HEK293 (cell line): Measurements from ENCODE around the gene CREM.

Source experiments
- CTCF ChIA-PET: fragments of 350-600 bp; formaldehyde crosslinking; extraction: SDS; loops from one replicate; lab custom pipeline; 2021; ENCODE audit warnings: antibody characterized with exemption; lab: Yijun Ruan, JAX
- POLR2A ChIA-PET: fragments of 300-600 bp; formaldehyde crosslinking; extraction: SDS; loops from one replicate; lab custom pipeline; 2020; ENCODE audit warnings: antibody characterized with exemption, inconsistent platforms; lab: Yijun Ruan, JAX
- H3K27ac ChIP-seq: fragments of 200-500 bp; sonication (Bioruptor generic); 2 replicates; pipeline ENCODE4 v1.5.1; 2014; ENCODE audit warnings: low read depth, low read length, control low read depth, inconsistent platforms; ENCODE audit errors: extremely low read depth
- H3K36me3 ChIP-seq, 2 experiments: fragments of 200-500 bp in 1 of 2; sonication (Bioruptor generic) in 1 of 2; 1 replicate in 1 of 2; 2 replicates in 1 of 2; pipeline ENCODE4 v1.5.1; 2014 to 2017; ENCODE audit warnings: inconsistent platforms in 2 of 2, low read length in 2 of 2; ENCODE audit not compliant: control insufficient read depth in 2 of 2, insufficient read depth in 1 of 2
- H3K4me1 ChIP-seq: fragments of 200-500 bp; sonication (Bioruptor generic); 2 replicates; pipeline ENCODE4 v1.5.1; 2014; ENCODE audit warnings: mild to moderate bottlenecking, low read length, inconsistent platforms; ENCODE audit not compliant: control insufficient read depth, insufficient read depth
- H3K4me3 ChIP-seq: 2 replicates; pipeline ENCODE4 v1.5.1; 2011; ENCODE audit warnings: low read depth, mild to moderate bottlenecking, control low read depth, low read length, moderate library complexity
- H3K9me3 ChIP-seq: fragments of 200-500 bp; sonication (Bioruptor generic); 2 replicates; pipeline ENCODE4 v1.5.1; 2014; ENCODE audit warnings: low read depth, low read length, inconsistent platforms; ENCODE audit not compliant: control insufficient read depth, insufficient read depth
- AEBP2 ChIP-seq: fragments of 450-650 bp; formaldehyde crosslinking; IDR thresholded peaks from 2 replicates; pipeline ENCODE4 v1.5.1; 2016; ENCODE audit warnings: missing biosample characterization, missing genetic modification characterization, borderline replicate concordance
- GLIS2 ChIP-seq: fragments of 450-650 bp; formaldehyde crosslinking; IDR thresholded peaks from 2 replicates; pipeline ENCODE4 v1.5.1; 2016; ENCODE audit warnings: missing biosample characterization, missing genetic modification characterization
- MZF1 ChIP-seq: fragments of 450-650 bp; formaldehyde crosslinking; IDR thresholded peaks from 2 replicates; pipeline ENCODE4 v1.5.1; 2017; ENCODE audit warnings: missing biosample characterization, missing genetic modification characterization, borderline replicate concordance
- PRDM4 ChIP-seq: fragments of 450-650 bp; formaldehyde crosslinking; IDR thresholded peaks from 2 replicates; pipeline ENCODE4 v1.5.1; 2017; ENCODE audit warnings: missing biosample characterization, missing genetic modification characterization
- SP7 ChIP-seq: fragments of 450-650 bp; formaldehyde crosslinking; IDR thresholded peaks from 2 replicates; pipeline ENCODE4 v1.5.1; 2016; ENCODE audit warnings: missing biosample characterization, missing genetic modification characterization
- TRIM28 ChIP-seq: IDR thresholded peaks from 2 replicates; pipeline ENCODE4 v1.6.1; 2011; ENCODE audit warnings: low read length, control low read depth, borderline replicate concordance
- YY2 ChIP-seq: fragments of 450-650 bp; formaldehyde crosslinking; IDR thresholded peaks from 2 replicates; pipeline ENCODE4 v1.5.1; 2016; ENCODE audit warnings: missing biosample characterization, missing genetic modification characterization
- ZBTB48 ChIP-seq: fragments of 450-650 bp; formaldehyde crosslinking; IDR thresholded peaks from 2 replicates; pipeline ENCODE4 v1.5.1; 2016; ENCODE audit warnings: missing biosample characterization, missing genetic modification characterization
- ZBTB7A ChIP-seq: fragments of 450-650 bp; formaldehyde crosslinking; IDR thresholded peaks from 2 replicates; pipeline ENCODE4 v1.5.1; 2016; ENCODE audit warnings: low read depth, missing biosample characterization, missing genetic modification characterization
- ZFP3 ChIP-seq: fragments of 450-650 bp; formaldehyde crosslinking; IDR thresholded peaks from 2 replicates; pipeline ENCODE4 v1.5.1; 2016; ENCODE audit warnings: low read depth, missing biosample characterization, missing genetic modification characterization
- ZNF214 ChIP-seq: fragments of 450-650 bp; formaldehyde crosslinking; IDR thresholded peaks from 2 replicates; pipeline ENCODE4 v1.5.1; 2017; ENCODE audit warnings: missing biosample characterization, mild to moderate bottlenecking, missing genetic modification characterization, borderline replicate concordance
- ZNF324 ChIP-seq: fragments of 450-650 bp; formaldehyde crosslinking; IDR thresholded peaks from 2 replicates; pipeline ENCODE4 v1.5.1; 2016; ENCODE audit warnings: missing biosample characterization, missing genetic modification characterization
- ZNF544 ChIP-seq: fragments of 450-650 bp; formaldehyde crosslinking; IDR thresholded peaks from 2 replicates; pipeline ENCODE4 v1.5.0; 2017; ENCODE audit warnings: missing biosample characterization, missing genetic modification characterization
- ZNF580 ChIP-seq: fragments of 450-650 bp; formaldehyde crosslinking; IDR thresholded peaks from 2 replicates; pipeline ENCODE4 v1.5.1; 2016; ENCODE audit warnings: missing biosample characterization, missing genetic modification characterization
- ZNF701 ChIP-seq: fragments of 450-650 bp; formaldehyde crosslinking; IDR thresholded peaks from 2 replicates; pipeline ENCODE4 v1.5.1; 2016; ENCODE audit warnings: missing biosample characterization, missing genetic modification characterization
- TF ChIP-seq, protein P1 (sequence below): fragments of 450-650 bp; formaldehyde crosslinking; IDR thresholded peaks from 2 replicates; pipeline ENCODE4 v1.5.1; 2016; ENCODE audit warnings: missing biosample characterization, missing genetic modification characterization
- TF ChIP-seq, protein P2 (sequence below): fragments of 450-650 bp; formaldehyde crosslinking; IDR thresholded peaks from 2 replicates; pipeline ENCODE4 v1.5.1; 2016; ENCODE audit warnings: missing biosample characterization, missing genetic modification characterization, low read depth
- TF ChIP-seq, protein P3 (sequence below): fragments of 450-650 bp; formaldehyde crosslinking; IDR thresholded peaks from 2 replicates; pipeline ENCODE4 v1.5.1; 2016; ENCODE audit warnings: missing biosample characterization, missing genetic modification characterization
- TF ChIP-seq, protein P4 (sequence below): fragments of 450-650 bp; formaldehyde crosslinking; IDR thresholded peaks from 2 replicates; pipeline ENCODE4; 2016; ENCODE audit warnings: missing biosample characterization, missing genetic modification characterization

Gene CREM

GRCh38 chr10:35172146-35172545 lies 45.5 kb downstream of the CREM start (continued):
- no peak for TF ChIP-seq MZF1 (tag by site-specific recombination)
- no peak for TF ChIP-seq AEBP2
- TF ChIP-seq SP7 (tag by site-specific recombination) = no peak
- TF ChIP-seq PRDM4 (tag by site-specific recombination) = no peak
- no peak for TF ChIP-seq ZNF580 (tag by site-specific recombination)
- TF ChIP-seq ZNF324 (tag by site-specific recombination) = no peak

DNA sequence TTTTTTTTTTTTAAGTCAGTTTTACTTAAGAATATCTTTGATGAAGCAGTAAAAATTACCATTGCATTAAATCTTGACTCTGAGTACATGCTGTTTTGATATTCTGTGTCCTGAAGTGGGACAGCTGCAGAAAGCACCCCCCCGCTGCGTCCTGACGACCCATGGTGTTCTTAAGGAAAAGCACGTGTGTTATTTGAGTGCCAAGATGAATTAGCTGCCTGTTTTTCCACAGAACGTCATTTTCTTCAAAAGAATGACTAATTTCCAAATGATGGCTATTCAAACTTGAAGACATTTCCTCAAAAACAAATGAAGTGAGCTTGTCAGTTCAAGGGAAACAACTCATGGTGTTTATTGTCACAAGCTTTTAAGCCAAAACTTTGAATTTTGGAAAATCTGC lies 45.9 kb downstream of the CREM start:
- no peak for TF ChIP-seq YY2 (tag by site-specific recombination)
- no peak for TF ChIP-seq ZNF214
- TF ChIP-seq, protein P1, sequence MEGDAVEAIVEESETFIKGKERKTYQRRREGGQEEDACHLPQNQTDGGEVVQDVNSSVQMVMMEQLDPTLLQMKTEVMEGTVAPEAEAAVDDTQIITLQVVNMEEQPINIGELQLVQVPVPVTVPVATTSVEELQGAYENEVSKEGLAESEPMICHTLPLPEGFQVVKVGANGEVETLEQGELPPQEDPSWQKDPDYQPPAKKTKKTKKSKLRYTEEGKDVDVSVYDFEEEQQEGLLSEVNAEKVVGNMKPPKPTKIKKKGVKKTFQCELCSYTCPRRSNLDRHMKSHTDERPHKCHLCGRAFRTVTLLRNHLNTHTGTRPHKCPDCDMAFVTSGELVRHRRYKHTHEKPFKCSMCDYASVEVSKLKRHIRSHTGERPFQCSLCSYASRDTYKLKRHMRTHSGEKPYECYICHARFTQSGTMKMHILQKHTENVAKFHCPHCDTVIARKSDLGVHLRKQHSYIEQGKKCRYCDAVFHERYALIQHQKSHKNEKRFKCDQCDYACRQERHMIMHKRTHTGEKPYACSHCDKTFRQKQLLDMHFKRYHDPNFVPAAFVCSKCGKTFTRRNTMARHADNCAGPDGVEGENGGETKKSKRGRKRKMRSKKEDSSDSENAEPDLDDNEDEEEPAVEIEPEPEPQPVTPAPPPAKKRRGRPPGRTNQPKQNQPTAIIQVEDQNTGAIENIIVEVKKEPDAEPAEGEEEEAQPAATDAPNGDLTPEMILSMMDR (tag by site-specific recombination) = no peak
- TF ChIP-seq ZFP3 (tag by site-specific recombination) = no peak
- no peak for TF ChIP-seq ZNF701
- no peak for TF ChIP-seq GLIS2 (tag by site-specific recombination)
- no peak for TF ChIP-seq TRIM28
- TF ChIP-seq ZBTB48 (tag by site-specific recombination) = no peak
- TF ChIP-seq, protein P2, sequence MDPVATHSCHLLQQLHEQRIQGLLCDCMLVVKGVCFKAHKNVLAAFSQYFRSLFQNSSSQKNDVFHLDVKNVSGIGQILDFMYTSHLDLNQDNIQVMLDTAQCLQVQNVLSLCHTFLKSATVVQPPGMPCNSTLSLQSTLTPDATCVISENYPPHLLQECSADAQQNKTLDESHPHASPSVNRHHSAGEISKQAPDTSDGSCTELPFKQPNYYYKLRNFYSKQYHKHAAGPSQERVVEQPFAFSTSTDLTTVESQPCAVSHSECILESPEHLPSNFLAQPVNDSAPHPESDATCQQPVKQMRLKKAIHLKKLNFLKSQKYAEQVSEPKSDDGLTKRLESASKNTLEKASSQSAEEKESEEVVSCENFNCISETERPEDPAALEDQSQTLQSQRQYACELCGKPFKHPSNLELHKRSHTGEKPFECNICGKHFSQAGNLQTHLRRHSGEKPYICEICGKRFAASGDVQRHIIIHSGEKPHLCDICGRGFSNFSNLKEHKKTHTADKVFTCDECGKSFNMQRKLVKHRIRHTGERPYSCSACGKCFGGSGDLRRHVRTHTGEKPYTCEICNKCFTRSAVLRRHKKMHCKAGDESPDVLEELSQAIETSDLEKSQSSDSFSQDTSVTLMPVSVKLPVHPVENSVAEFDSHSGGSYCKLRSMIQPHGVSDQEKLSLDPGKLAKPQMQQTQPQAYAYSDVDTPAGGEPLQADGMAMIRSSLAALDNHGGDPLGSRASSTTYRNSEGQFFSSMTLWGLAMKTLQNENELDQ (tag by site-specific recombination) = no peak
- TF ChIP-seq, protein P3, sequence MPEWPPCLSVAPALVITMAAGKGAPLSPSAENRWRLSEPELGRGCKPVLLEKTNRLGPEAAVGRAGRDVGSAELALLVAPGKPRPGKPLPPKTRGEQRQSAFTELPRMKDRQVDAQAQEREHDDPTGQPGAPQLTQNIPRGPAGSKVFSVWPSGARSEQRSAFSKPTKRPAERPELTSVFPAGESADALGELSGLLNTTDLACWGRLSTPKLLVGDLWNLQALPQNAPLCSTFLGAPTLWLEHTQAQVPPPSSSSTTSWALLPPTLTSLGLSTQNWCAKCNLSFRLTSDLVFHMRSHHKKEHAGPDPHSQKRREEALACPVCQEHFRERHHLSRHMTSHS (tag by site-specific recombination) = no peak
- TF ChIP-seq ZBTB7A (tag by site-specific recombination) = no peak
- no peak for TF ChIP-seq ZNF544 (tag by site-specific recombination)
- TF ChIP-seq, protein P4, sequence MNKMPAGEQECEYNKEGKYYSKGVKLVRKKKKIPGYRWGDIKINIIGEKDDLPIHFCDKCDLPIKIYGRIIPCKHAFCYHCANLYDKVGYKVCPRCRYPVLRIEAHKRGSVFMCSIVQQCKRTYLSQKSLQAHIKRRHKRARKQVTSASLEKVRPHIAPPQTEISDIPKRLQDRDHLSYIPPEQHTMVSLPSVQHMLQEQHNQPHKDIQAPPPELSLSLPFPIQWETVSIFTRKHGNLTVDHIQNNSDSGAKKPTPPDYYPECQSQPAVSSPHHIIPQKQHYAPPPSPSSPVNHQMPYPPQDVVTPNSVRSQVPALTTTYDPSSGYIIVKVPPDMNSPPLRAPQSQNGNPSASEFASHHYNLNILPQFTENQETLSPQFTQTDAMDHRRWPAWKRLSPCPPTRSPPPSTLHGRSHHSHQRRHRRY (tag by site-specific recombination) = no peak
- TF ChIP-seq, all 188 proteins: peak for 0
- H3K4me3 ChIP-seq = no peak overlapping the region
- ChIA-PET CTCF (interaction anchor here (0.8 to 1.3 kb wide), 2 partner anchors 23 to 391 kb away, joined by 4 to 8 read pairs; no protein-coding TSS in a partner anchor), POLR2A (no interaction called here)
- no peak overlapping the region for H3K27ac ChIP-seq
- no peaks in the 10 kb centered on the region for H3K4me1 ChIP-seq
- no peaks in the 10 kb centered on the region for H3K9me3 ChIP-seq
- H3K36me3 ChIP-seq = no peaks in the 10 kb centered on the region; a peak in 1 of 3 replicates
